ENCODE data around the gene XRRA1.

XRRA1 gene

DNA sequence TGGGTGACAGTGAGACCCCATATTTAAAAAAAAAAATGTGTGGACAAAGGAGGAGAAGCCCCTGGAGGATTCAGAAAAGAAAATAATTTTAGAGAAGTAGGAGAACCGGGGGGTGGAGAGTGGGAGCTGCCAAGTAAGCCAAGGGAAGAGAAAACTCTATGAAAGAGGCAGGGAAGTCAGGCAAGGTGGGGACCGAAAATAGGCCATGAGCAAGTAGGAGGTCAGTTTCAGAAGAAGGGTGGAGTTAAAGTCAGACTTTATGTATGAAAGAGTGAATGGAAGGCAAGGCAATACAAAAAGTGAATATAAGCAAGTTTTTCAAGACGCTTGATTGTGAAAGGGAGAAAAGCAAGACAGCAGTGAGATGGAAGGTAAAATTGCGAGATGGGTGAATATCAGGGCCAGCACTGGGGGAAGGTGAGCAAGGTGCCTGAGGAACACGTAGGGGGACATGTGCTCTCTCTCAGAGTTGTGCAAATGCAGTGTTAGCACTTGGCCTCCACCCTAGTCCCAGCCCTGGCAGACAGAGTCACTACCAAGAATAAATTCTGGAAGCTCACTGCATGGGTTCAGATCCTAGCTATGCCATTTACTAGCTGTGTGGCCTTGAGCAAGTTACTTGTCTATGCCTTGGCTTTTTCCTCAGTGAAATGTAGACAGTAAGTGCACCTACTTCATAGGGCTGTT is 6.7 kb downstream of the XRRA1 start:
- TF ChIP-seq, protein P1, sequence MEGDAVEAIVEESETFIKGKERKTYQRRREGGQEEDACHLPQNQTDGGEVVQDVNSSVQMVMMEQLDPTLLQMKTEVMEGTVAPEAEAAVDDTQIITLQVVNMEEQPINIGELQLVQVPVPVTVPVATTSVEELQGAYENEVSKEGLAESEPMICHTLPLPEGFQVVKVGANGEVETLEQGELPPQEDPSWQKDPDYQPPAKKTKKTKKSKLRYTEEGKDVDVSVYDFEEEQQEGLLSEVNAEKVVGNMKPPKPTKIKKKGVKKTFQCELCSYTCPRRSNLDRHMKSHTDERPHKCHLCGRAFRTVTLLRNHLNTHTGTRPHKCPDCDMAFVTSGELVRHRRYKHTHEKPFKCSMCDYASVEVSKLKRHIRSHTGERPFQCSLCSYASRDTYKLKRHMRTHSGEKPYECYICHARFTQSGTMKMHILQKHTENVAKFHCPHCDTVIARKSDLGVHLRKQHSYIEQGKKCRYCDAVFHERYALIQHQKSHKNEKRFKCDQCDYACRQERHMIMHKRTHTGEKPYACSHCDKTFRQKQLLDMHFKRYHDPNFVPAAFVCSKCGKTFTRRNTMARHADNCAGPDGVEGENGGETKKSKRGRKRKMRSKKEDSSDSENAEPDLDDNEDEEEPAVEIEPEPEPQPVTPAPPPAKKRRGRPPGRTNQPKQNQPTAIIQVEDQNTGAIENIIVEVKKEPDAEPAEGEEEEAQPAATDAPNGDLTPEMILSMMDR (IDR thresholded peaks at IDR 0.05) = no peak

- TF ChIP-seq, protein P1 (IDR thresholded peaks at IDR 0.05) = no peak
These were observed 7.4 kb downstream of the XRRA1 start for GRCh38 chr11:74941492-74941891.

- TF ChIP-seq, protein P1 (IDR thresholded peaks at IDR 0.05) = no peak
These were observed 11.0 kb downstream of the XRRA1 start for GRCh38 chr11:74937696-74938475.

DNA sequence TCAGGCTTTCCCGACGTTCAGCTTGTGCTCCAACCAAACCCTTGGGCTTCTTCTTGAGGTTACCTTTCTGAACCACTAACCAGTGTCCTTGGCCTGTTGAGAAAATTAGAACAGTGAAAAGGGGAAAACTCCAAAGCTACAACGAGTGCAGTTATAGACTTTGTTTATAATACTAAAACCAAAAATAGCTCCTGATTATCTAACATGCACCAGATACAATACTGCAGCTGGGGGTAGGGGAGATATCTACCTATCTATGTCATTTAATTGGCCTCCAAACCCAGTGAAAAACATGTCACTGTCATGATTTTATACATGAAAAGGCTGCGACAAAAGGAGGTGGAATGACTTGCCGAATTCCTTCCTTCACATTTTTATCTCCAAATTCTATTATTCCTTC is 11.9 kb downstream of the XRRA1 start:
- TF ChIP-seq, protein P1 (IDR thresholded peaks at IDR 0.05) = no peak

DNA sequence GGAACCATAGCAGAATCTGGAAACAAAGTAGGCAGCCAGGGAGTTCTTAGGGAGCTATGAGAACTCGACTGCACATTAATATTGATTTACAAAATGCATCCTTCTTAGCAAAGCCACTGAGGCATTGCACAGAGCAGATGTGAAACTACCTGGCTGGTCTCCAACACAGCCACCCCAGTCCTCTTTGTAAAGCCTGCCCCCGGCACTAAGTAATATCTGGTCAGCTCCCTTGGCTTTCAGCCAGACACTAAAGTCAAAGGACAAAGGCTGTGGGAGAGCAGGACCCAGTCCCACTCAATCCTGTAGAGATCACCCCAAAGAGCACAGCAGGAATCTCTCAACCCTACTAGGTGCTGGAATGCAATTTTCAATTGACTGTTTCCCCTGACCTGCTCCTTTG is 12.8 kb downstream of the XRRA1 start:
- TF ChIP-seq, protein P1 (IDR thresholded peaks at IDR 0.05) = no peak

GRCh38 chr11:74935285-74935684 is 13.6 kb downstream of the XRRA1 start:
- TF ChIP-seq, protein P1 (IDR thresholded peaks at IDR 0.05) = no peak

- TF ChIP-seq, protein P1 (IDR thresholded peaks at IDR 0.05) = no peak
These were observed 15.1 kb downstream of the XRRA1 start for GRCh38 chr11:74933765-74934164.

Measured in LNCAP (cell line).